ENCODE data around the gene SUGCT. TPM values are rescaled to one million over a fixed set of nuclear protein-coding genes. Genes with fewer than 3 reads are reported as not detected.

SUGCT gene
- total RNA-seq, 1 experiment from 2014 or later: 1.5 TPM

DNA sequence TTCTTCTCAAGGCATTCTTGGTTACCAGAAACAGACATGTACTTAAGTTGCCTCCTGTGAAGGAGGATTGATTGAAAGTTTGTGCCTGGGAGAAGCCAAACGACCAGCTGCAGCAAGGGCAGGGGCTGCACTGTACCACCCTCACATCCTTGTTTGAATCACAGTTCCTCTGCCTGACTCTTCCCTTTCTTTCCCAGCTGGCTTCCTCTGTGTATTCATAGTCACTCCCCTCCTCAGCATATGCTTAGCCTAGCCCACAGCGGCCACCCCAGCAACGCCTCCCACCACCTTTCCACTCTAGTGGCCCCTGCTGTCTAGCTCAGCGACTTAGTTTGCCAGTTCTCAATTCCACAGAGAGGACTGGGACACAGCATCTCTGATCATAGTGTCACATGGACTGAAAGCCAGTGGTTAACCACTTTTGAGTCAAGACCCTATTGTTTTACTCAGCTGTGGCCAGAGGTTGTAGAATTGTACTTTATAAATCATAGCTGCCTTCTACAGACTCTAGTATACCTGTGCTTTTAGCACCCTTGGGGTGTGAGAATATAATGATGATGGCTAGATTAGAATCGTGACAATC, 643.0 kb downstream of the SUGCT start:
- Histone ChIP-seq H3K4me1 (ENCODE audit: insufficient read depth, low read length, poor library complexity, severe bottlenecking) (peaks cover 9% of the 10 kb centered on the region), H3K9me3 (ENCODE audit: low read depth, low read length, poor library complexity, severe bottlenecking) (no peaks in the 10 kb centered on the region), H3K36me3 (ENCODE audit: insufficient read depth, low read length, poor library complexity, severe bottlenecking) (no peaks in the 10 kb centered on the region), H3K27me3 (replicated peaks; ENCODE audit: insufficient read depth, low read depth, low read length, poor library complexity) (no peaks in the 10 kb centered on the region), H3K27ac (ENCODE audit: low read depth, low read length, poor library complexity, severe bottlenecking) (no peak overlapping the region), H3K4me3 (ENCODE audit: low read depth, low read length, poor library complexity, severe bottlenecking) (no peak overlapping the region)
- no TSS peak for BruUV-seq (replicated peaks)
- ChIA-PET POLR2A (ENCODE audit: low non-redundant PET) (no interaction called here), CTCF (no interaction called here)
- intact Hi-C loops (cut with micrococcal nuclease; ENCODE audit: unreplicated experiment): no loop called here
- TF ChIP-seq CTCF (conservative IDR thresholded peaks at IDR 0.05; ENCODE audit: low read depth, low read length): no peak
- no peak for TF ChIP-seq EZH2 (IDR thresholded peaks at IDR 0.05; ENCODE audit: borderline replicate concordance, low read depth, low read length, poor library complexity, severe bottlenecking)
- no peak for DNase-seq (ENCODE audit: low spot score)

DNA sequence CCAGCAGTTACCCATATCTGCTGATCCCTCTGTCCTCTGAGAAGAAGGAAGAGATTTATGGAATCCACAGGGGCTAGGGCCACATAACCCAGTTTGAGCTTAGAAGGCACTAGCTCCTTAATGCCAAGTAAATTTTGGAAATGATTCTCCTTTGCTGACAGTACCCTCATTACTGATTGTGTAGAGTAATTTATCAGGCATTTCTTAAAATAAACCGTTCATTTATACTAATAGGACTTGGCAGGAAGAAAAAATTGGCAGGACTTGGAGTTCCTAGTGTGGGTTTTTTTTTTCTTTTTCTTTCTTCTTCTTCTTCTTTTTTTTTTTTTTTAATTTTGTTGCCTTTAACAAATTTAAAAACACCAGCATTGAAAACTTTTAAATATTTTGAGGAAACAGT, 645.7 kb downstream of the SUGCT start:
- TF ChIP-seq EZH2 (IDR thresholded peaks at IDR 0.05; ENCODE audit: borderline replicate concordance, low read depth, low read length, poor library complexity, severe bottlenecking): no peak
- no peak for TF ChIP-seq CTCF (conservative IDR thresholded peaks at IDR 0.05; ENCODE audit: low read depth, low read length)
- no peak overlapping the region for H3K27ac ChIP-seq (ENCODE audit: low read depth, low read length, poor library complexity, severe bottlenecking)
- no peaks in the 10 kb centered on the region for H3K4me1 ChIP-seq (ENCODE audit: insufficient read depth, low read length, poor library complexity, severe bottlenecking)
- DNase-seq (ENCODE audit: low spot score): no peak
- ChIA-PET POLR2A (ENCODE audit: low non-redundant PET) (no interaction called here), CTCF (no interaction called here)
- H3K9me3 ChIP-seq (ENCODE audit: low read depth, low read length, poor library complexity, severe bottlenecking): no peaks in the 10 kb centered on the region
- intact Hi-C loops (cut with micrococcal nuclease; ENCODE audit: unreplicated experiment): no loop called here
- BruUV-seq (replicated peaks): no TSS peak
- no peaks in the 10 kb centered on the region for H3K36me3 ChIP-seq (ENCODE audit: insufficient read depth, low read length, poor library complexity, severe bottlenecking)
- no peak overlapping the region for H3K4me3 ChIP-seq (ENCODE audit: low read depth, low read length, poor library complexity, severe bottlenecking)
- no peaks in the 10 kb centered on the region for H3K27me3 ChIP-seq (replicated peaks; ENCODE audit: insufficient read depth, low read depth, low read length, poor library complexity)

GRCh38 chr7:40782836-40783235, 648.0 kb downstream of the SUGCT start:
- DNase-seq (ENCODE audit: low spot score): no peak
- Histone ChIP-seq H3K4me3 (ENCODE audit: low read depth, low read length, poor library complexity, severe bottlenecking) (no peak overlapping the region), H3K27me3 (replicated peaks; ENCODE audit: insufficient read depth, low read depth, low read length, poor library complexity) (no peaks in the 10 kb centered on the region), H3K36me3 (ENCODE audit: insufficient read depth, low read length, poor library complexity, severe bottlenecking) (no peaks in the 10 kb centered on the region), H3K9me3 (ENCODE audit: low read depth, low read length, poor library complexity, severe bottlenecking) (no peaks in the 10 kb centered on the region), H3K27ac (ENCODE audit: low read depth, low read length, poor library complexity, severe bottlenecking) (no peak overlapping the region), H3K4me1 (ENCODE audit: insufficient read depth, low read length, poor library complexity, severe bottlenecking) (no peaks in the 10 kb centered on the region)
- no TSS peak for BruUV-seq (replicated peaks)
- ChIA-PET POLR2A (ENCODE audit: low non-redundant PET) (interaction anchor here (0.9 kb wide), 1 partner anchor 413 kb away, joined by 3 read pairs; no protein-coding TSS in a partner anchor), CTCF (no interaction called here)
- no peak for TF ChIP-seq CTCF (conservative IDR thresholded peaks at IDR 0.05; ENCODE audit: low read depth, low read length)
- TF ChIP-seq EZH2 (IDR thresholded peaks at IDR 0.05; ENCODE audit: borderline replicate concordance, low read depth, low read length, poor library complexity, severe bottlenecking): no peak
- intact Hi-C loops (cut with micrococcal nuclease; ENCODE audit: unreplicated experiment): no loop called here

Measured in A673 (cell line).